IPS-18c (cell line): ENCODE measurements around the gene BTRC.

Source experiments
- H3K4me3 ChIP-seq: 2 replicates; pipeline ENCODE4 v1.7.0; 2013; ENCODE audit warnings: low read depth, mild to moderate bottlenecking, low read length, moderate library complexity; ENCODE audit not compliant: insufficient read depth
- H3K9me3 ChIP-seq: one replicate; pipeline ENCODE4 v1.6.1; 2013; ENCODE audit warnings: mild to moderate bottlenecking, low read length, moderate library complexity; ENCODE audit not compliant: control insufficient read depth, insufficient read depth

The BTRC gene

GRCh38 chr10:101513733-101514132 lies 159.8 kb downstream of the BTRC start:
- Histone ChIP-seq H3K4me3 (no peak overlapping the region), H3K9me3 (no peaks in the 10 kb centered on the region)

DNA sequence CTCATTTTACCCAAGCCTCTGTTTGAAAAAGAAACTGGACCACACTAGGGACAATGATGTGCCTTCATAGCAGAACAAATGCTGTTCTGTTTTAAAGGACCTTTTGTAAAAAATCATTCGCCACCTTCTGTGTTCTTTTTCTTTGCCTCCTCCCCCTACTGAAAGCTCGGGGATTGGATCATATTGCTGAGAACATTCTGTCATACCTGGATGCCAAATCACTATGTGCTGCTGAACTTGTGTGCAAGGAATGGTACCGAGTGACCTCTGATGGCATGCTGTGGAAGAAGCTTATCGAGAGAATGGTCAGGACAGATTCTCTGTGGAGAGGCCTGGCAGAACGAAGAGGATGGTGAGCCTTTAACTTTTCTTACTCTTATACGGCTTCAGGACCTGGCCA lies 171.9 kb downstream of the BTRC start:
- Histone ChIP-seq H3K9me3 (no peaks in the 10 kb centered on the region), H3K4me3 (no peak overlapping the region)

- no peaks in the 10 kb centered on the region for H3K9me3 ChIP-seq
Measured at GRCh38 chr10:101529207-101529606, 175.2 kb downstream of the BTRC start.

DNA sequence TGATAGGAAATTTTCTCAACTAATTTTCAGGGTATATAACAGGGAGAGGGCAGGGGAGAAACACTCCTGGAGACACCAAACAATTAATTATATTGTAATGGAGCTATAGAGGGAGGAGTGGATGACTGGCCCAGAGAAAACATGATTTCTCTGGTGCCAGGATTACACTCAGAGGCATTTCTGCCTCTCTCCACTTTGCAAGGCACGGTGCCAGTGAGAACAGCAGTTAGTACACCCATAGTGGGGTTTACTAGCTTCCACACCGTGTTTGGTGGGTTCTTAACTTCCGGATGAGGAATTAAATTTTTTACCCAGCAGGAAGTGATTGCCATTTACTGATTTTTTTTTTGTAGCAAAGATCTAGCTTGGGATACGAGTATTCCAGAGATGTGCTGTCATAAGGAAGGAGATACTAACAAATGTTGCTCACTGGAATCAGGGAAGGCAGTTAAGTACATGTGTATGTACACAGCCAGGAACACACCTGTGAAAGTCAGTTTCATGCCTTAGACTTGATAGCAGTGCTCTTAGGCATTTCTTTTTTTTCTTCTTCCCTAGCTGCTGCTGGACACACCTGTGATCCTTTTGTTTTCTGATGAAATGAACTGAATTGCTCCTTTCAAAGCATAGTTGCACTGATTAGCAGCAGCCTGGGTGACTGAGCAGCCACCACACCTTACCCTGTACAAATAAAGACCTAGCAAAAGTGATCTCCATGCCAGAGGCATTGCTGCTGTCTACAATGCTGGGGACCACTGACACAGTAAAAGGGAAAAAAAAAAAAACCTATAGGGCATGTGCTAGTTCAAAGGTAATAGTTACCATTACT lies 176.0 kb downstream of the BTRC start:
- Histone ChIP-seq H3K9me3 (no peaks in the 10 kb centered on the region), H3K4me3 (no peak overlapping the region)

More at GRCh38 chr10:101529207-101529606, 175.2 kb downstream of the BTRC start:
- H3K4me3 ChIP-seq = no peak overlapping the region

- Histone ChIP-seq H3K9me3 (no peaks in the 10 kb centered on the region), H3K4me3 (no peak overlapping the region)
Measured at GRCh38 chr10:101535949-101536348, 182.0 kb downstream of the BTRC start.

- Histone ChIP-seq H3K9me3 (no peaks in the 10 kb centered on the region), H3K4me3 (no peak overlapping the region)
Measured at GRCh38 chr10:101536800-101537199, 182.8 kb downstream of the BTRC start.

DNA sequence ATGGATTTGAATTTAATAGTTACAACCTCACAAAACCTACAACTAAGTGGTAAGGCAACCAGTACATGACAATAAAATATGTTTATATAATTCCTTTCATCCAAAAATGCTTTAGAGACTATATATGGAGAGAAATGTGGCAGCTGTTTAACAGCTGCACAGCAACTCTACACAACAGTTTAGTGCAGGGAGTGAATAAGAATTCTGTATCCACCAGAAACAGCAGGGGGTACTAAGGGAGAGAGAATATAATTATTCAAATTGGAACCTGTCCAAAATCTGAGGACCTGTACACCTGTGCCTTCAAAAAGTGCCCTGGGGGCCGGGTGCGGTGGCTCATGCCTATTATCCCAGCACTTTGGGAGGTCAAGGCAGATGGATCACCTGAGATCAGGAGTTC lies 184.5 kb downstream of the BTRC start:
- H3K4me3 ChIP-seq = no peak overlapping the region
- no peaks in the 10 kb centered on the region for H3K9me3 ChIP-seq

- Histone ChIP-seq H3K4me3 (no peak overlapping the region), H3K9me3 (no peaks in the 10 kb centered on the region)
Measured at GRCh38 chr10:101545898-101546297, 191.9 kb downstream of the BTRC start.

- H3K9me3 ChIP-seq = no peaks in the 10 kb centered on the region
- no peak overlapping the region for H3K4me3 ChIP-seq
Measured at GRCh38 chr10:101550965-101551364, 197.0 kb downstream of the BTRC start.

GRCh38 chr10:101552442-101552841 lies 198.5 kb downstream of the BTRC start:
- Histone ChIP-seq H3K9me3 (no peaks in the 10 kb centered on the region), H3K4me3 (no peak overlapping the region)

DNA sequence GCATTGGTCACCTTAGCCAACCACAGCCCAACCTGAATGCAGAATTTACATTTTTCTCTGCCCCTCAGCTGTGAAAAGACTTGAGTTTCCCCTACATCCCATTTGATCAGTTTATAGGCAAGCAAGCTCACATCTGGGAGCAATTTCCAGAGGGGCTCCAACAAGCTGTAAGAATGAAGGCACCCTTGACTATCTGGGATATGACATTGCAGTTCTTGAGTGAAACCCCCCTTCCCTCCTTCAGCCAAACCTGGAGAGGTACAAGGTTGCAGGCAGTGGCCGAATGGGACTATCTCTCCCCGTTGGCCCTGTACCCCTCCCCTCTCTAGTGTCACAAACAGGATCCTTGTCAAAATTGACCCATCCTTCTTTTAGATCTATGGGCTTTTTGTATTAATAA lies 203.6 kb downstream of the BTRC start:
- no peaks in the 10 kb centered on the region for H3K9me3 ChIP-seq
- no peak overlapping the region for H3K4me3 ChIP-seq

DNA sequence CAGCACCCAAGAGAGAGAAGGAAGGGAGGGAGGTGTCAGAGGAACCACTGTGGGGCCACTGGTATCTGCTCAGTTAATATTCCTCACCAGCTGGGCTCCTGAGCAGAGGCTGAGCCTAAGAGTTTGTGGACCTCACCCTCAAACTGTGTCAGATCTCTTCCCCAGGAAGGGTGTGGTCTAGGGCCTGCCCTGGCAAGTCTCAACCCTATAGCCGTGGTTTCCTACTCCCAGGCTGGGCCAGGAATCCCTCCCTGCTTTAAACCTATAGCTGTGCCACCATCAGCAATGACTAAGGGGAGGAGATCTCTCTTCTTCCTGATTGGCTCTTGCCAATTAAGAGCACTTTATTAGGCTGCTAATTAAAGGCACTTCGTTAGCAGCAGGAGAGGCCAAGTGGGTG lies 204.2 kb downstream of the BTRC start:
- Histone ChIP-seq H3K9me3 (no peaks in the 10 kb centered on the region), H3K4me3 (no peak overlapping the region)

GRCh38 chr10:101558671-101559595 lies 205.0 kb downstream of the BTRC start:
- Histone ChIP-seq H3K4me3 (no peak overlapping the region; the same call in 1 of the 2 replicates), H3K9me3 (no peaks in the 10 kb centered on the region)

GRCh38 chr10:101559596-101560297 lies 205.8 kb downstream of the BTRC start:
- Histone ChIP-seq H3K9me3 (no peaks in the 10 kb centered on the region), H3K4me3 (no peak overlapping the region)

- Histone ChIP-seq H3K9me3 (no peaks in the 10 kb centered on the region), H3K4me3 (no peak overlapping the region)
Measured at GRCh38 chr10:101560298-101561067, 206.5 kb downstream of the BTRC start.

DNA sequence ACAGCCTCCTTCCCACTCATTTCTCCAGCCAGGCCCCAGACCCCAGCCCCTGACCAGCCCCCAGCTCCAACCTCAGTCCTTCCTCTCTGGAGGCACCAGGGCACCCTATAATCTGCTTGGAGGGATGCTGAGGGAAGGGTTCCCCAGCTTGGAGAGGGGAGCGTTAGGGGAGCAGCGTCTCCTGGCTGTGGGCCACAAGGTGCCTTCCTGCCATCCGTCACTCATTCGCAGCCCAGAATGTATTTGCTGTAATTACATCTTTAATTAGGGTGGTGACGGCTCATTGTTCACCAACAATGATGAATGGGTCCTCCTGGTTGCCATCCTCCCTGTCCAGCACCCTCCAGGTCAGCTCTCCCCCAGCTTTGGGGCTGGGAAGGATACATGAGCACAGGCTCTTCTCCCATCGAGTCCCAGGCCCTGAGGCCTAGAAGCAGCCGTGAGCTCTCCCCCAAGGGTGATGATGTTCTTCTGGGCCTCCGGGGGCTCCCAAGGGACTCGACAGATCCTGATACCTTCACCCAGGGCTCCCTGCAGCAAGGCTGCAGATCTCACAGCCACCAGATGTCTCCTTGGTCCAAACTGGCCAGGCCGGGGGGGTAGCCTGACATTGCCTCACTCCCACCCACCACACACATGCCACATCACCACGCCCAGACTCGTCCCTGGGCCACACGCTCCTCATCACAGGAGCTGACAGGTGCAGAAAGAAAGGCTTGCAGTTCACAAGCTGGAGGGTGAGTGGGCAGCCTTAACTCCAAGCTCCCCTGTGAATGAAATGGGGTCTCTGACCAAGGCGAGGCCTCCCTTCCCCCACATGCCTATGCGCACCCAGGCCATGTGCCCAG lies 207.3 kb downstream of the BTRC start:
- Histone ChIP-seq H3K9me3 (no peaks in the 10 kb centered on the region), H3K4me3 (no peak overlapping the region)
